IPS-11a (cell line): ENCODE measurements around the gene ABCG8.

Experiments
- H3K4me3 ChIP-seq: one replicate; pipeline ENCODE4 v1.5.1; 2013; ENCODE audit warnings: low read depth, low read length, control low read depth

ABCG8 gene

GRCh38 chr2:43825841-43826240, 12.9 kb upstream of the ABCG8 start:
- no peak overlapping the region for H3K4me3 ChIP-seq

- no peak overlapping the region for H3K4me3 ChIP-seq
Measured at GRCh38 chr2:43826305-43827250, 12.2 kb upstream of the ABCG8 start.

DNA sequence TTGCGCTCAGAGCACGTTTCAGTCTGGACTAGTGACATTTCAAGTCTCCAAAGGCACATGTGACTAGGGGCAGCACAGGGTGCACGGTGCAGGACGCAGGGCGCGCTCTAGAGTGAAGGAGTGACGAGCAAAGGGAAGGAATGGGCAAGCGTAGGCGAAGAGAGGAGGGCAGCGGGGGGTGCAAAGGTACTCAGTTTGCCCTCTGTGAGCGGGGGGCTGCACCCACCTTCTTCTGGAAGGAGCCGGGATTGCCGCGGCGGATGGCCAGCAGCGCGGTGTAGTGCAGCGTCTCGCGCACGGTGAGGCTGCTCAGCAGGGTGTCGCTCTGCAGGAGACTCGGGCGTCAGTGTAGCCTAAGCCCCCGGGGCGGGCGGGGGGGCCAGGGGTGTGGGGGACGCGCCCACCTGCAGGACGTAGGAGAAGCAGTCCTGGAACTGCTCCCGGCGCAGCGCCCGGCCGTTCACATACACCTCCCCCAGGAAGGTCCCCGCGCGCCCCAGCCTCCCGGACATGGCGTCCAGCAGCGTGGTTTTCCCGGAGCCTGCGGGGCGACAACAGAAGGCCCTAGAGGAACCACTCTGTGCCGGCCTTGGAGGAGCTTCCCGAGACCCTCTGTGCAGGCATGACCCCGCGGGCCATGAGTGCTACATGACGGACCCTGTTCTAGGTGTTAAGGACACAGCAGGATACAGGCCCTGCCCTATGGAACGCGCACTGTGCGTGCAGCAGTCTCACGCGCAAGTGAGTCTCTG, 7.1 kb upstream of the ABCG8 start:
- peak overlapping the region; percentile 45 for H3K4me3 ChIP-seq

DNA sequence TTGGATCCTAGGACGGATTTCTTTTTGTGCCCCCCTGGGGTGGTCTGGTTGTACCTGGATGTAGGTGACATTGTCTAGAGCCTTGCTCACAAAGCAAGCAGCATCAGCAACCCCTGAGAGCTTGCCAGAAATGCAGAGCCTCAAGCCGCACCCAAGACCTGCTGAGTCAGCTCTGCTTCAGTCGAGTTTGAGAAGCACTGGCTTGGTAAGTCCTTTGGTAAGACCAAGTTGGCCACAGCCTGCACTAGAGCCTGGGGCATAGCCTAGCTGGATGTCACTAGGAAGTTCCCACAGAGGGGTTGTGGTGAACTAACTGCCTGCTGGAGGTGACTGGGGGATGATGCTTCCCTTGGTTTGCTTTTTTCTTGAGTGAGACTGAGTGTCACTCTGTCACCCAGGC, 6.3 kb upstream of the ABCG8 start:
- H3K4me3 ChIP-seq = no peak overlapping the region

- no peak overlapping the region for H3K4me3 ChIP-seq
Measured at GRCh38 chr2:43837033-43837432, 1.7 kb upstream of the ABCG8 start.

DNA sequence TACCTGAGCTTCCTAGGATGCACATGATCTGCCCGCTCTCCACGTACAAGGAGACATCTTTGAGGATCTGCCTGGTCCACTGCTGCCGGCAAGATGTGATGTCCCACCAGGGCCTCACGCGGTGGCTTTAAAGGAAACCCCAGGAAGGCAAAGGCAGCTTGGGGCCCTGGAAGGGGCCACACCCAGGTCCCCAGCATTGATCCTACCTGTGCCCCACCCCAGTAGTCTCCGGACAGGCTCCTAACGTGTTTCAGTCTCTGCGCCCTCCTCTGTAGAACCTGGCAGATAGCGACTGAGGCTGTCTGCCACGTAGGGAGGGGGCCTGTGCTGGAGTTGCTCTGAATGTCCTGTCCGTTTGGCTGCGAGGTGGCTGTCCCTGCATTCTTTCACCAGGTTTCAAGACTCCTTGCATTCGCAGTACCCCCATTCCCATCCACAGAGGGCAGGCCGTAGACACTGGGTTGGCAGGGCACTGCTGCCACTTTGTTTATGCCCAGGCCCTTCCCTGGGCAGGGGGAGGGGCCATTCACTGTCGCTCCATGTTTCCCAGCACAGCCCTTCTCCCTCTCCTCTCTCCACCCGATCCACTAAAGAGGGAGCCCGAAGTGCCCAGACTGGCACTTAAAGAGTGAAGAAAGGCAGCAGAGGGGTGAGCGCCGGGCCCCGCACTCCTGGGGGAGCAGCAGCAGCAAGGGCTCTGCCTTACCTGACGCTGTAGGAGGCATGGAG, 776 bp upstream of the ABCG8 start:
- no peak overlapping the region for H3K4me3 ChIP-seq

DNA sequence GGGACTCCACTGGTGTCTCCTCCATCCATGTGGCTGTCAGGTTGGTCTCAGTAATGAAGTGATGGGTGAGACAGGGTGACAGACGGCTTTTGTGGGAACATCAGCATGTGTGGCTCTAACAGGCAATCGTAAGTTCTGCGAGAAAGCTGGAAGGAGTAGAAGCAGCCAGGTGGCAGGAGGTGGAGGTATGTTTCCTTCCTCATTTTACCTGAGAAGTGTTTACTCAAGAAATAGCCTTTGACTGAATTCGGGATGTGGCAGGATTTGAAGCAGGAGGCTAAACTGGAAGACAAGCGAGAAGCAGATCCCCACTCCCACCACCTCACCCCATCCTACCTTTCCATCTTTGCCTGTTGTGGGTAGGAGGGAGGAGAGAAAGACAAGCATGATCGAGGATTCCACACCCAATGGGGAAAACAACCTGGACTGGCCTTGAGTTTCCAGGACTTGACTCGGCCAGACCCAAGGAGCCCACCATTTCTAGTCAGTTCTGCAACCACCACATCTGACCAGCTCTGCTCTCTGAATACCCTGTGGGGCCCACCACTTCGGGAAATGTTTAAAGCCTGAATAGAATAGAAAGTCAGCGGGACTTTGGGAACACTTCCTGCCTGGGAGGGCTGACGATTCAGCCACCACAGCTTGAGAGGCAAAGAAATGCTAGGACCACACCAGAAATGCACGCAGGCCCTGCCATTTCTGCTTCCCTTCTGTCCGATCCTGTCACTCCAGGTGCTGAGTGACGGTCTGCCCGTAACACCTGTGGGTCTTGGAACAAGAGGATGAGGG, 1.2 kb downstream of the ABCG8 start:
- H3K4me3 ChIP-seq = no peak overlapping the region

DNA sequence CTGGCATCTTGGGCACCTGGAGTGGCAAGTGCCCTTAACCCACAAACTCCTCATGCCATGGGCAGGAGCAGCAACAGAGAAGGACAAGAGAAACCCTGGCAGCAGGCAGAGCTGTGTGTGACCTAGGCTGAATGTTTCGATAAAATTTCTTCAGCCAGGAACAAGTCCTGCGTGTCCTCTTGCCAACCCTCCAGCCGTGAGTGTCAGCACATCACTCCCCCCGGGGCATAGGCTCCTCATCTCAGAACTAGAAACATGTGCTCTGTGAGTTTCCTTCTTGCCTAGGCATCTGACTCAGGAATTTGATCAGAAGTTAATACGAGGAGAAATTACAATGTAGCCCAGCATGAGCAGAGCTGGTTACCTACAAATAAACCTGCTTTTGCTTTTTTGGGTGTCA, 2.2 kb downstream of the ABCG8 start:
- no peak overlapping the region for H3K4me3 ChIP-seq

DNA sequence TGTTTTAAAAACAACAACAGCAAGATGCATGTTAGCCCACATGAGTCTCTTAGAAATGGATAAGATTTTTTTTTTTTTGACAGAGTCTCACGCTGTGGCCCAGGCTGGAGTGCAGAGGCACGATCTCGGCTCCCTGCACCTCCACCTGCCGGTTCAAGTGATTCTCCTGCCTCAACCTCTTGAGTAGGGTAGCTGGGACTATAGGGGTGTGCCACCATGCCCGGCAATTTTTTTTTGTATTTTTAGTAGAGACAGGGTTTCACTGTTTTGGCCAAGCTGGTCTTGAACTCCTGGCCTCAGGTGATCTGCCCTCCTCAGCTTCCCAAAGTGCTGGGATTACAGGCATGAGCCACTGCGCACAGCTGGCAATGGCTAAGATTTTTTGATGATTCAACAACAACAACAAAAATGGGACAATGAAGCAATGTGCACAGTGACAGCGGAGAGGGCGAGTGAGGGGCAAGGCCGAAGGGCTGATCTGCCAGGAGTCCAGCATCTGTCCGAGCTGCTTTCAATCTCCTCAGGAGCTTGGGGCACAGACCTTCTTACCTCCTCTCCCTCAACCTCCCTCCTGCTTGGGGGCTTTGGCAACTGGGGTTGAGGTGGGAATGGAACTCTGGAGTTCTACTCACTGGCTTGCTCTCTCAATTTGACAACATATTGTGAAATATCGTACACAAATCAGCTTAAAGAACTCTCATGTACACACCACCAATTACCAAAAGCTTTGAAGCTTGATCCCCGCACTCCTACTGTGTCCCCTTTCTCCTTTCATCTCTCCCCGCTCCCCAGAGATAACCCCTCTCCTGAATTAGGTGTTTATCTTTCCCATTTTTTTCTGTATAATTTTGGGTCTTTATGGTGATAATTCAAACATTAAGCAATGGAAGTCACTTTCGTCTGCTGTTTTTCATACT, 3.4 kb downstream of the ABCG8 start:
- H3K4me3 ChIP-seq = no peak overlapping the region

- H3K4me3 ChIP-seq = no peak overlapping the region
Measured at GRCh38 chr2:43842866-43843226, 4.1 kb downstream of the ABCG8 start.

- no peak overlapping the region for H3K4me3 ChIP-seq
Measured at GRCh38 chr2:43845181-43845580, 6.4 kb downstream of the ABCG8 start.

GRCh38 chr2:43846140-43846793, 7.5 kb downstream of the ABCG8 start:
- no peak overlapping the region for H3K4me3 ChIP-seq

DNA sequence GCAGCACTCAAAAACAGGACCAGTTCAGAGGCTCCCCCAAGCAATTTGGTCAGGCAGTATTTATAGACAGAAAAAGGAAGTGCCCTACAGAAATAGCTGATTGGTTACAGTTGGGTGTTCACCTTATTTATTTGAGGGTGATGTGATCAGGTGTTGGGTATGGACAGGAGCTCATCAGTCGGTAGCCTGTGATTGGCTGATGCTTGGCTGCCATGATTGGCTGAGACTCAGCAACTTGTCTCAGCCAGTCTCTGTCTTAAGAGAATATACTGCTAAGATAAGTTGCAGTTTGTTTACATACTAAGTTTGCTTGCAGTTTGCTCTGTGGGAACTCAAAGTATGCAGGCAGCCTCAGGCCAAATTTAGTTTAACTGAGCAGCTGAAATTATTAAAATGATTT, 9.4 kb downstream of the ABCG8 start:
- H3K4me3 ChIP-seq = no peak overlapping the region

DNA sequence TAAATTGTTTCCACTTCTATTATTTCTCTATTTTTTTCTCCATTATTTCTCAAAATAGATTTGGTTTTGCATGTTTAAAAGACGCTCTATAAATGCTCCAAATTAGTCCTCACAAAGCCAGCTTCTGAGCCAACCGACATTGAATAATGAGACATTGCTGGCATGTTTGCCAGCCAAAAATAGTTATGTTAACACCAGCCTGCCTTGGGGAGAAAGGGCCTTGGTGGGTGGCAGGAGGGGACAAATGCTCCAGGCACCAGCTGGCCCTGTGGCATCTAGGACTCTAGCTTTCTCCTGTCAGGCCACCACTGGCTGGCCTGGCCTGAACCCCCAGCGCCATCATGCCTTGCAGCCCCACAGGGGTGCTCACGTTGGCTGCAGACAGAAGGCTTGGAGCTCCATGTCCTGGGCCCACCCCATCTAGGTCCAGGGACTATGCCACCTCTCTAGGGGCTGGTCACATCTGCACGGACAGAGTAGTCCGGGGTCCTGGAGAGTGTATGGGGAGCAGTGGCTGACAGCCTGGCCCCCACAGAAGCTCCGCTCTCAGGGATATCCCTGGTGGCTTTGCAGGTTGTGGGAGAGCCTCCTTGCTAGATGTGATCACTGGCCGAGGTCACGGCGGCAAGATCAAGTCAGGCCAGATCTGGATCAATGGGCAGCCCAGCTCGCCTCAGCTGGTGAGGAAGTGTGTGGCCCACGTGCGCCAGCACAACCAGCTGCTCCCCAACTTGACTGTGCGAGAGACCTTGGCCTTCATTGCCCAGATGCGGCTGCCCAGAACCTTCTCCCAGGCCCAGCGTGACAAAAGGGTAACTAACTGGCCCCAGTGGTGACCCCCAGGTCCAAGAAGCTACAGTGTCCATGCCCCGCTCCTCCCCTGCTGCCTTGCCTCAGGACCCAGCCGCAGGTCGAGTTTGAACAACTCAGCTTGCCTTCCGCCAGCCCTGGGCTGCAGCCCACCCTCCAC, 12.5 kb downstream of the ABCG8 start:
- no peak overlapping the region for H3K4me3 ChIP-seq

GRCh38 chr2:43852196-43852730, 13.5 kb downstream of the ABCG8 start:
- H3K4me3 ChIP-seq = no peak overlapping the region

GRCh38 chr2:43853141-43854081, 14.6 kb downstream of the ABCG8 start:
- no peak overlapping the region for H3K4me3 ChIP-seq

GRCh38 chr2:43854671-43855070, 15.9 kb downstream of the ABCG8 start:
- H3K4me3 ChIP-seq = no peak overlapping the region
